ENCODE measurements around the gene SSBP1.

GRCh38 chr7:141701489-141702046 is 36.6 kb upstream of the SSBP1 start:
- TF ChIP-seq CTCF (IDR thresholded peaks at IDR 0.05): no peak
- TF ChIP-seq POLR2AphosphoS5 (IDR thresholded peaks at IDR 0.05): no peak

Data from esophagus muscularis mucosa (tissue), 3 donors.